Pancreas (tissue), 10 donors: ENCODE data around the gene CTIF. TPM values are rescaled to one million over a fixed set of nuclear protein-coding genes. Genes with fewer than 3 reads are reported as not detected.

Experiments
- ATAC-seq, 4 donors: fragments of 200-7000 bp; cut with Tn5 transposase; one replicate each; pipeline versions ENCODE4 v1.8.0 to v1.9.1; 2020; ENCODE audit warnings: mild to moderate bottlenecking in 4 of 4, moderate library complexity in 4 of 4
- DNase-seq, 6 donors: peaks; one replicate each; pipeline ENCODE4 v3.0.0-alpha.2; 2020
- FAIRE-seq: peaks from 2 replicates; lab custom pipeline; 2012; peaks lifted over from hg19 to GRCh38; lab: Jason Lieb, UNC
- H3K27ac ChIP-seq, 4 donors: fragments of 200-600 bp; sonication (generic); 1 replicate in 3 of 4; 2 replicates in 1 of 4; pipeline versions ENCODE4 v1.5.0 to v1.8.0; 2020
- H3K27me3 ChIP-seq, 4 donors: fragments of 200-600 bp; one replicate each; pipeline ENCODE4 v1.8.0; 2021
- H3K36me3 ChIP-seq, 3 donors: fragments of 200-600 bp; sonication (generic) in 1 of 3; one replicate each; pipeline versions ENCODE4 v1.5.0 to v1.8.0; 2020 to 2021
- H3K4me1 ChIP-seq, 3 donors: fragments of 200-600 bp; one replicate each; pipeline ENCODE4 v1.8.0; 2021
- H3K4me3 ChIP-seq, 4 donors: fragments of 200-600 bp; sonication (generic) in 2 of 4; one replicate each; pipeline versions ENCODE4 v1.5.0 to v1.8.0; 2020 to 2021
- H3K9me3 ChIP-seq, 4 donors: fragments of 200-600 bp; one replicate each; pipeline ENCODE4 v1.8.0; 2021
- WGBS, 2 donors: extraction: QIAGEN DNeasy Blood & Tissue Kit; methylation state at CpG; one replicate each; pipeline ENCODE4 v1.1.7; 2013; 5-methylcytosine and 5-hydroxymethylcytosine counted together
- intact Hi-C, 3 donors: fragments of 100-400 bp; cut with DNase I; formaldehyde crosslinking; loops; one replicate each; pipeline versions ENCODE4 v1.11.1 to v1.14.2; 2022
- polyA plus RNA-seq, 2 donors: library from polyadenylated mRNA; stranded (reverse); fragments of 200-250 nt; gene quantifications; one replicate each; pipeline ENCODE4 v1.2.3, GENCODE V29; 2013
- total RNA-seq, 6 donors: library from RNA; stranded (reverse); fragmentation: NEBNext Ultra II Directional in 4 of 6; extraction: Animal tissue kit (Norgen Biotek cat#: 25700) in 4 of 6; gene quantifications; one replicate each; pipeline versions ENCODE4 v1.2.1 to v1.2.4, GENCODE V29; 2021 to 2023
- TF ChIP-seq, protein P1 (sequence below), 4 donors: fragments of 200-600 bp; sonication (generic) in 3 of 4; IDR thresholded peaks; one replicate each; pipeline versions ENCODE4 v1.5.0 to v1.8.0; 2021; ENCODE audit warnings: antibody characterized with exemption in 4 of 4
- donor health status: healthy with polysubstance abuse.
- donor health status: DM: no; HTN: no; CAD: no; lungs with moderate emphysema.
- donor health status: DM: no; HTN: no; CAD: no.
- donor health status: control.
- donor health status: control.
- donor health status: Bipolar disorder and iron deficiency.
- donor health status: DM: yes; HTN: yes; CAD: no.
- donor health status: DM: no; HTN: no; CAD: no.
- donor health status: DM: no; HTN: no; CAD: no.
- donor health status: DM: yes; HTN: yes; CAD: no.

Gene CTIF
- total and polyA plus RNA-seq, 8 donors, result 15.1 to 27.4 (median 16.7) TPM

DNA sequence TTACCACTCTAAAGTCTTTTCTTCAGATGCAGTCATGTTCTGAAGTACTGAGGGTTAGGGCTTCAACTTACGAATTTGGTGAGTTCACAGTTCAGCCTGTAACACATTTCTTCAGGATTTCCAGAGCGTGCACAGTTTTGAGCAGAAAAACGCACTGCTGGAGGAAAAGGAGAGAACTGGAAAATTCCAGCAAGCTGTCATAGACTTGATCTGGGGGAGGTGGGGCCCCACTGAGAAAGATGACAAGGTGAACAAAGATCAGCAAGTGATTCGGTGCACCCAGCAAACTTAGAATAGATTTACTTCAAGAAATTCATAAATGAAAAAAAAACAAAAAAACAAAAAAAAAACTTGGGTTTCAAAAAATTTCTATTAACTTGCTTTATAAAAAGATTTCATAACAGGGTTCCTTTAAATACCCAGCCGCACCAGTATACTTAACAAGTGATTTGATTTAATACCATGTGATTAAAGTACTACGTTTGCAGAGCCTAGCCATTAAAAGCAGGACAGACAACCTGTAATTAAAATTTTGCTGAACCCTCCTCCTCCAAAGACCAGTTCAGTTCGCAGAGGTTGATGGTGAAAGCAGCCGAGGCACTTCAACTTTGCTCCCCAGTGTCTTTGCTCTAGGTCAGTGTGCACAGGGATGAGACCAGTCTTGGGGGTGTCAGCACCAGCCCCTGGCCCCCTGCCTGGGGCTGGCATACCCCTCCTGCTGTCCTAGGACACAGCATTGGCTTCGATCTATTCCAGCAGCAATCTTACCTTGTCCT is 30.5 kb downstream of the CTIF start:
- no peaks in the 10 kb centered on the region for H3K9me3 ChIP-seq
- ATAC-seq (no peak), FAIRE-seq (no peak), DNase-seq (no peak)
- H3K4me1 ChIP-seq, result no peaks in the 10 kb centered on the region
- H3K27ac ChIP-seq, result no peak overlapping the region
- H3K4me3 ChIP-seq, result no peak overlapping the region
- intact Hi-C loops, result no loop called here
- TF ChIP-seq, protein P1, sequence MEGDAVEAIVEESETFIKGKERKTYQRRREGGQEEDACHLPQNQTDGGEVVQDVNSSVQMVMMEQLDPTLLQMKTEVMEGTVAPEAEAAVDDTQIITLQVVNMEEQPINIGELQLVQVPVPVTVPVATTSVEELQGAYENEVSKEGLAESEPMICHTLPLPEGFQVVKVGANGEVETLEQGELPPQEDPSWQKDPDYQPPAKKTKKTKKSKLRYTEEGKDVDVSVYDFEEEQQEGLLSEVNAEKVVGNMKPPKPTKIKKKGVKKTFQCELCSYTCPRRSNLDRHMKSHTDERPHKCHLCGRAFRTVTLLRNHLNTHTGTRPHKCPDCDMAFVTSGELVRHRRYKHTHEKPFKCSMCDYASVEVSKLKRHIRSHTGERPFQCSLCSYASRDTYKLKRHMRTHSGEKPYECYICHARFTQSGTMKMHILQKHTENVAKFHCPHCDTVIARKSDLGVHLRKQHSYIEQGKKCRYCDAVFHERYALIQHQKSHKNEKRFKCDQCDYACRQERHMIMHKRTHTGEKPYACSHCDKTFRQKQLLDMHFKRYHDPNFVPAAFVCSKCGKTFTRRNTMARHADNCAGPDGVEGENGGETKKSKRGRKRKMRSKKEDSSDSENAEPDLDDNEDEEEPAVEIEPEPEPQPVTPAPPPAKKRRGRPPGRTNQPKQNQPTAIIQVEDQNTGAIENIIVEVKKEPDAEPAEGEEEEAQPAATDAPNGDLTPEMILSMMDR (IDR thresholded peaks at IDR 0.05), result no peak
- no peaks in the 10 kb centered on the region for H3K27me3 ChIP-seq
- H3K36me3 ChIP-seq, result no peaks in the 10 kb centered on the region
- 88 to 92% methylated on average over 9 of the region's 9 CpGs for WGBS, 2 donors

DNA sequence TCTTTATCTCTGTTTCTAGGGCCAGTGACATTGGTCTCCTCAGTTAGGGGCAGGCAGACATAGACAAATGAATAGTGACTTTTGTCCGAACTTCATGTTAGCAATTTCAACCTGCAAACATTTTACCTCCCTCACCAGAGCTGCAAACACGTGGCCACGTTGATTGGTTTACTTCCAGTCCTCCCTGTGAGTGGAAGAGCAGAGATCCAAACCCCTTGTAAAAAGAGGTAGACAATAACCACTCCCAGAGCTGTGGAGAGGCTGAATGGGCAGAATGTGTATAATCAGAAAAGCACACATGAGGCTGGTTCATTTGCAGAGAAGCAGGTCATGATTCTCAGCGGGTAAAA is 31.1 kb downstream of the CTIF start:
- WGBS, 2 donors, result 80 to 82% methylated on average over 4 of the region's 4 CpGs
- Histone ChIP-seq H3K9me3 (no peaks in the 10 kb centered on the region), H3K27me3 (no peaks in the 10 kb centered on the region), H3K27ac (no peak overlapping the region), H3K4me1 (no peaks in the 10 kb centered on the region), H3K4me3 (no peak overlapping the region), H3K36me3 (no peaks in the 10 kb centered on the region)
- TF ChIP-seq, protein P1 (IDR thresholded peaks at IDR 0.05), result no peak
- ATAC-seq (no peak), DNase-seq (no peak), FAIRE-seq (no peak)
- intact Hi-C loops, result no loop called here

DNA sequence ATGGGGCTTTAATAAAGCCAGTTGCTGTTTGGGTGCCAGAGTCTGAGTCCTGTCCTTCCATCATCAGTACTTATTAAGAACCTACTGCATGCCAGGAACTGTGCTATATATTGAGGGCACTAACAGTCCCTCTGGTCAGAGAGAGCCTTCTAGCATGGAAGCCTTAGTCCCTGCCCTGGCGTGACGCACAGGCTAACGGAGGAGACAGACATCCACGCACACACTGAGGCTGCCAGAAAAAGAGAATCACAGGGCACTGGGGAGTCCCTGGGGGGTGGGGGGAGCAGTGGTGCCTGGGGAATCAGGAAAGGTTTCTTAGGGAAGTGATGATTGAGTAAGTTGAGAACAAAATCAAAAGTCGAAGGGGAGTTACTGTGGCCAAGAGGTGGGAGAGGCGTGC is 31.5 kb downstream of the CTIF start:
- no peaks in the 10 kb centered on the region for H3K36me3 ChIP-seq
- no peak overlapping the region for H3K4me3 ChIP-seq
- 92 to 96% methylated on average over 6 of the region's 6 CpGs for WGBS, 2 donors
- DNase-seq (no peak), FAIRE-seq (no peak), ATAC-seq (no peak)
- H3K9me3 ChIP-seq, result no peaks in the 10 kb centered on the region
- TF ChIP-seq, protein P1 (IDR thresholded peaks at IDR 0.05), result no peak
- no peaks in the 10 kb centered on the region for H3K4me1 ChIP-seq
- H3K27ac ChIP-seq, result no peak overlapping the region
- H3K27me3 ChIP-seq, result no peaks in the 10 kb centered on the region
- intact Hi-C loops, result no loop called here

DNA sequence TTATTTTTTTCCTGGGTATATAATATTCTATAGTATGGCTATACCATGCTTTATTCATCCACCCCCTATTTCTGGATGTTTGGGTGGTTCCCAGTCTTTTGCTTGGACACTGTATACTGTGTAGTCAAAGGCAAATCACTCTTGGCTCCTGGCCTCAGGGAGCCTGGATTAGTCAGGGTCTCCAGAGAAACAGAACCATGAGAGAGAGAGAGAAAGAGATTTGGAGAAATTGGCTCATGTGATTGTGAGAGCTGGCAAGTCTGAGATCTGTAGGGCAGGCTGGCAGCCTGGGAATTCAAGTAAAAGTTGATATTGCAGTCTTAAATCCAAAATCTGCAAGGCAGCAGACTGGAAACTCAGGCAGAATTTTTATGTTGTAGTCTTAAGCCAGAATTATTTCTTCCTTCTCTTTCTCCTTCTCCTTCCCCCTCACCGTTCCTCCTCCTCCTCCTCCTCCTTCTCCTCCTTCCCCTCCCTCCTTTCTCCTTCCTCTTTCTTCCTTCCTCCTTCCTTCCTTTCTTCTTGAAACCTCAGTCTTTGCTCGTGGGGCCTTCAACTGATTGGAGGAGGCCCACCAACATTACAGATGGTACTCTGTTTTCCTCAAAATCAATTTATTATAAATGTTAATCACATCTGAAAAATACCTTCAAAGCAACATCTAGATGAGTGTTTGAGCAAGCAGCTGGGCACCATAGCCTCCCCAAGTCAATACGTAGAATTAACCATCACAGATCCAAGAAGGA is 33.0 kb downstream of the CTIF start:
- FAIRE-seq, result no peak
- no peak overlapping the region for H3K4me3 ChIP-seq
- WGBS, 2 donors, result 84 to 87% methylated on average over 3 of the region's 3 CpGs
- intact Hi-C loops, result no loop called here
- H3K4me1 ChIP-seq, result no peaks in the 10 kb centered on the region
- ATAC-seq, result peak in 1 of 4 donors; percentile 10
- H3K9me3 ChIP-seq, result no peaks in the 10 kb centered on the region
- no peak overlapping the region for H3K27ac ChIP-seq
- TF ChIP-seq, protein P1 (IDR thresholded peaks at IDR 0.05), result no peak
- DNase-seq, result no peak
- no peaks in the 10 kb centered on the region for H3K27me3 ChIP-seq
- H3K36me3 ChIP-seq, result no peaks in the 10 kb centered on the region
